MM.1S (cell line): ENCODE data around the gene HOXA13.

Source experiments
- DNase-seq: peaks from one replicate; pipeline ENCODE4 v3.0.0-alpha.2; 2015
- H2AFZ ChIP-seq: fragments of 300-600 bp; sonication (generic); 2 replicates; pipeline ENCODE4 v1.6.0; 2016; ENCODE audit warnings: antibody characterized with exemption, low read length
- H3F3A ChIP-seq: fragments of 300-600 bp; sonication (generic); 2 replicates; pipeline ENCODE4 v1.6.1; 2016; ENCODE audit warnings: mild to moderate bottlenecking, antibody characterized with exemption, low read length, moderate library complexity, mixed read lengths; ENCODE audit not compliant: insufficient read depth
- H3K27ac ChIP-seq: fragments of 300-600 bp; sonication (generic); 2 replicates; pipeline ENCODE4 v1.5.1; 2016; ENCODE audit warnings: mild to moderate bottlenecking, low read length
- H3K27me3 ChIP-seq: fragments of 300-600 bp; sonication (generic); replicated peaks from 2 replicates; pipeline ENCODE4 v1.6.0; 2016; ENCODE audit warnings: low read length; ENCODE audit not compliant: insufficient read depth
- H3K36me3 ChIP-seq: fragments of 300-600 bp; sonication (generic); replicated peaks from 2 replicates; pipeline ENCODE4 v1.6.1; 2016; ENCODE audit warnings: mild to moderate bottlenecking, low read length, mixed read lengths; ENCODE audit not compliant: insufficient read depth
- H3K4me1 ChIP-seq: fragments of 300-600 bp; sonication (generic); 2 replicates; pipeline ENCODE4 v1.6.1; 2016; ENCODE audit warnings: low read length, mixed read lengths
- H3K4me2 ChIP-seq: fragments of 300-600 bp; sonication (generic); 2 replicates; pipeline ENCODE4 v1.6.0; 2016; ENCODE audit warnings: low read depth, low read length
- H3K4me3 ChIP-seq: fragments of 300-600 bp; sonication (generic); 2 replicates; pipeline ENCODE4 v1.5.1; 2016; ENCODE audit warnings: low read length, mixed read lengths
- H3K79me2 ChIP-seq: fragments of 300-600 bp; sonication (generic); 2 replicates; pipeline ENCODE4 v1.6.1; 2016; ENCODE audit warnings: mixed run types, low read length, mixed read lengths
- H3K9ac ChIP-seq: fragments of 300-600 bp; sonication (generic); 2 replicates; pipeline ENCODE4 v1.6.1; 2016; ENCODE audit warnings: low read length, mixed read lengths
- H3K9me2 ChIP-seq: fragments of 300-600 bp; sonication (generic); replicated peaks from 2 replicates; pipeline ENCODE4 v1.6.1; 2016; ENCODE audit warnings: mild to moderate bottlenecking, low read length, mixed read lengths; ENCODE audit not compliant: insufficient read depth
- H3K9me3 ChIP-seq: fragments of 300-600 bp; sonication (generic); replicated peaks from 2 replicates; pipeline ENCODE4 v1.6.1; 2016; ENCODE audit warnings: mild to moderate bottlenecking, low read length, mixed read lengths; ENCODE audit not compliant: insufficient read depth
- H4K20me1 ChIP-seq: fragments of 300-600 bp; sonication (generic); 2 replicates; pipeline ENCODE4 v1.6.1; 2016; ENCODE audit warnings: mild to moderate bottlenecking, low read length, moderate library complexity, mixed read lengths; ENCODE audit not compliant: insufficient read depth
- EZH2 ChIP-seq: fragments of 300-600 bp; sonication (generic); optimal IDR thresholded peaks from 2 replicates; pipeline ENCODE3; 2017; ENCODE audit warnings: low read depth, mild to moderate bottlenecking, antibody characterized with exemption, low read length, mixed read lengths
- EZH2phosphoT487 ChIP-seq: fragments of 300-600 bp; sonication (generic); IDR thresholded peaks from 2 replicates; pipeline ENCODE4 v1.6.1; 2018; ENCODE audit warnings: antibody characterized with exemption, low read length
- TF ChIP-seq, protein P1 (sequence below): fragments of 300-600 bp; sonication (generic); IDR thresholded peaks from 2 replicates; pipeline ENCODE4 v1.5.1; 2016; ENCODE audit warnings: antibody characterized with exemption, low read length, mixed read lengths

Gene HOXA13

DNA sequence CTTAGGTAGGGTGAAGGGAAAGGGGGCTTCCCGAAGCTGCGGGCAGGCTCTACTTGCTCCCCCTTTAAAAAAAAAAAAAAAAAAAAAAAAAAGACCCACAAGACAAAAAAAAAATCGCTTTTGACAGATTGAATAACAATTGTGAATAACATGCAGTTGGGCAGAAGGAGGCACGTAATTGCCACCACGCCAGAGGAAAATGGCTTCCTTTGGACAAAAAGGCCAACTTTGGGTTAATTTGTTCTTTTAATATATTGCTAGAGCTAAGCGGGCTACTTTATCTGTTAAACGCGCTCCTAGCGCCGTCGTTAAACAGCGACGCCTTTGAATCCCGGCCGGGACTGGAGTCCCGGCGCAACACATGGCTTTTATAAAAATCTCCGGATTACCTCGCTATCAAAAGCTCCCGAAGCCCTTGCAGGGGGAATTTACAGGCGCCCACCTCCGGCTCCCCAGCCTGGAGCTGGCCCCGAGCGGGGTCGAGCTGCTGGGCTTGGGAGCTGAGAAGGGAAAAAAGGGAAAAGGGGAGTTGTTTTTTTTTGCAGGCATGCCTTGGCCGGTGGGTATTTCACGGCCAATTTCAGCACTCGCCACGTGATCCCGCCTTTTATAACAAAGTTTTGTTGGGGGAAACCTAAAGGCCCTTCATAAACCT, 16.1 kb downstream of the HOXA13 start:
- no peak overlapping the region for H3K27ac ChIP-seq
- DNase-seq = no peak

DNA sequence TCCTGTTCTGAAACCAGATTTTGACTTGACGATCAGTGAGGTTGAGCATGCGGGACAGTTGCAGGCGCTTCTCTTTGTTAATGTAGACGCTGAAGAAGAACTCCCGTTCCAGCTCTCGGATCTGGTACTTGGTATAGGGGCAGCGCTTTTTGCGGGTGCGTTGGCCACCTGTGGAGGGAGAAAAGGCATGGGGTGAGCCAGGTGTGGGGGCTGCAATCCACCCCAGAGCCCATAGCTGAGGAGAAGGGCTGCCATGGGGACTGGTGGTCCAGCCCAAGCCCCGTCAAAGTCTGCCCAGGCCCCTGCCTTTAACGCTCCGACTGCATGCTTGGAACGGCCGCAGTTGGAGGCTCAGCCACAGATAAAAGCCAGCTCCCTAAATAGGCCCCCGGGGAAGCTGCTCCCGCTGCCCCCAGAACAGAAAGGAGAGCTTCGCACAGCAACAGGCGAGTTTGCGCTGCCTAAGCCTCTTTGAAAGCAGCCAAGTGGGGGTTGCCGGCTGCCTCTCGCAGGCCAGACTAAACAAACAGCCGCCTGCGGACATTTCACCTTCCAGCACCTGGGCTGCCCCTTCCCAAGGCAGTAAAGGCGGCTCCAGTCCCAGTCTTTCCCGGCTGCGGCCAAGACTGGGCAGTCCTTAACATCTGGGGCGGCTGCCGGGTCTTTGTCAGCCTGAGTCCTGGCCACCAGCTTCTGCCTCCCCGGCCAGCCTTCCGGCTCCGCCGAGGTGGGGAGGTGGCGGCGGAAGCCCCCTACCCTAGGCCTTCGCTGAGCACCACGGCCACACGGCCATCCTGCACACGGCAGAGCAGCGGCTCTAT, 16.8 kb downstream of the HOXA13 start:
- Histone ChIP-seq H3K27ac (no peak overlapping the region), H3K9me3 (no peaks in the 10 kb centered on the region), H3F3A (no peaks in the 10 kb centered on the region), H4K20me1 (no peaks in the 10 kb centered on the region), H3K4me3 (no peak overlapping the region), H3K9me2 (no peaks in the 10 kb centered on the region), H3K9ac (no peak overlapping the region), H3K27me3 (peaks cover 77% of the 10 kb centered on the region), H2AFZ (no peak overlapping the region), H3K4me2 (no peak overlapping the region), H3K4me1 (no peaks in the 10 kb centered on the region), H3K36me3 (no peaks in the 10 kb centered on the region), H3K79me2 (no peaks in the 10 kb centered on the region)
- TF ChIP-seq, protein P1, sequence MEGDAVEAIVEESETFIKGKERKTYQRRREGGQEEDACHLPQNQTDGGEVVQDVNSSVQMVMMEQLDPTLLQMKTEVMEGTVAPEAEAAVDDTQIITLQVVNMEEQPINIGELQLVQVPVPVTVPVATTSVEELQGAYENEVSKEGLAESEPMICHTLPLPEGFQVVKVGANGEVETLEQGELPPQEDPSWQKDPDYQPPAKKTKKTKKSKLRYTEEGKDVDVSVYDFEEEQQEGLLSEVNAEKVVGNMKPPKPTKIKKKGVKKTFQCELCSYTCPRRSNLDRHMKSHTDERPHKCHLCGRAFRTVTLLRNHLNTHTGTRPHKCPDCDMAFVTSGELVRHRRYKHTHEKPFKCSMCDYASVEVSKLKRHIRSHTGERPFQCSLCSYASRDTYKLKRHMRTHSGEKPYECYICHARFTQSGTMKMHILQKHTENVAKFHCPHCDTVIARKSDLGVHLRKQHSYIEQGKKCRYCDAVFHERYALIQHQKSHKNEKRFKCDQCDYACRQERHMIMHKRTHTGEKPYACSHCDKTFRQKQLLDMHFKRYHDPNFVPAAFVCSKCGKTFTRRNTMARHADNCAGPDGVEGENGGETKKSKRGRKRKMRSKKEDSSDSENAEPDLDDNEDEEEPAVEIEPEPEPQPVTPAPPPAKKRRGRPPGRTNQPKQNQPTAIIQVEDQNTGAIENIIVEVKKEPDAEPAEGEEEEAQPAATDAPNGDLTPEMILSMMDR = no peak
- TF ChIP-seq EZH2phosphoT487 (no peak), EZH2 (no peak)
- no peak for DNase-seq

More for the DNA sequence above, 16.1 kb downstream of the HOXA13 start:
- Histone ChIP-seq H3F3A (no peaks in the 10 kb centered on the region), H4K20me1 (no peaks in the 10 kb centered on the region), H3K9ac (no peak overlapping the region), H3K4me3 (no peak overlapping the region), H3K79me2 (no peaks in the 10 kb centered on the region), H3K4me1 (no peaks in the 10 kb centered on the region), H3K27me3 (peaks cover 80% of the 10 kb centered on the region), H2AFZ (no peak overlapping the region), H3K36me3 (no peaks in the 10 kb centered on the region), H3K4me2 (no peak overlapping the region), H3K9me3 (no peaks in the 10 kb centered on the region), H3K9me2 (no peaks in the 10 kb centered on the region)
- TF ChIP-seq EZH2 (no peak), EZH2phosphoT487 (no peak)
- TF ChIP-seq, protein P1 = no peak

DNA sequence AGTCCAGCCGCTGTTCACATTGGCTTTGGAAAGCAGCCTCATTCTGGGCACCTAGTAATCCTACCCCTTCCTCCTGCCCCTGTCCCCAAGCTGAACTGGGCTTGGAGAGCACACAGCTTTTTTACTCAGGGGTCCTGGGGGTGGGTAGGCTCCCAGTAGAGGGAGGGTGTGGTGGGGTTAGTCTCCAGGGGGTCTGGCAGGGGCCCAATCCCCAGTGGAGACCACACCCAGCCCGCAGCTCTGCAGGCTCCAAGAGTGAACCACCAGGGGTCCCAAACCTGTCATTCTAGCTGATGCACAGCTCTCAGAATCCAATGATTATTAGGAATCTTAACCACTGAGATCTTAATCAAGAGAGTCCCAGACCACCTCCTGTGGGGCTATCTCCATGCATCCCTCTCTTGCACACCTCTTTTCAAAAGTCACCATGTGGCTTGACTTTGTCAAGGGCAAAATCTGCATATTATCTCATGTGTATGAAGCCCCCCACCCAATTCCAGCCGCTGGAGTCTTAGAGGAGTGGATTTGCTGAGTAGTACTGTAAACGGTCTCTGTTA, 17.5 kb downstream of the HOXA13 start:
- Histone ChIP-seq H3K27ac (no peak overlapping the region), H4K20me1 (no peaks in the 10 kb centered on the region), H2AFZ (no peak overlapping the region), H3K9ac (no peak overlapping the region), H3K36me3 (no peaks in the 10 kb centered on the region), H3K4me1 (no peaks in the 10 kb centered on the region), H3K4me2 (no peak overlapping the region), H3K9me3 (no peaks in the 10 kb centered on the region), H3K4me3 (no peak overlapping the region), H3K27me3 (peaks cover 72% of the 10 kb centered on the region), H3F3A (no peaks in the 10 kb centered on the region), H3K9me2 (no peaks in the 10 kb centered on the region), H3K79me2 (no peaks in the 10 kb centered on the region)
- no peak for DNase-seq
- TF ChIP-seq EZH2phosphoT487 = no peak
- TF ChIP-seq EZH2 = no peak
- TF ChIP-seq, protein P1 = no peak
